CMK (cell line): Measurements from ENCODE around the gene CALB2.
"Not testable (repeated sequence)": the region's sequence is repeated elsewhere in the genome, so short reads cannot be mapped to it uniquely, and the experiment has no call there.

Experiments used
- DNase-seq: peaks from one replicate; pipeline ENCODE4 v3.0.0-alpha.2; 2010; ENCODE audit warnings: low read depth

Gene CALB2

DNA sequence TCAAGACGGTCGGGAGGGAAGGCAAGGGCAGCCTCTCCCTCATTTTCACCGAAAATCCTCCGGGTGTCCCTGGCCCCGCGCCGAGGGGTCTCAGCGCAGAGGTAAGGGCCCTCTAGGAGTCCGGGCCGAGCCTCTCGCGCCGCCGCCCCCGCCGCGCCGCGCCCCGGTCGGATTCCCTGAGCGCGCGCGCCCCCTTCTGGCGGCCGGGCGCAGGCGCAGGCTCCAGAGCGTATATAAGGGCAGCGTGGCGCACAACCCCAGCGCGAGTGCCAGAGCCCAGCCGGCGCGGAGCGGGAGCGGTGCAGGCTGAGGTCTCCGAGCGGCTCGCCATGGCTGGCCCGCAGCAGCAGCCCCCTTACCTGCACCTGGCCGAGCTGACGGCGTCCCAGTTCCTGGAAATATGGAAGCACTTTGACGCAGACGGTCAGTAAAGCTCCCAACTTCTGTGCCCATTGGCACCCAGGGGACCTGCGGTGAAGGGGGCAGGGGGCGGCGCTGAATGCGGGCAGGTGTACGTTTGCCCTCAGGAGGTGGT lies at the start of gene CALB2:
CALB2 (plus strand) TSS at position 260 of the 535 bp plus-strand sequence; CDS start at position 330, 70 bp downstream.
- no peak for DNase-seq

- DNase-seq = peak; percentile 7
Observed at GRCh38 chr16:71311553-71312158, 46.9 kb upstream of the CALB2 start.

- not testable (repeated sequence) for DNase-seq
Observed at GRCh38 chr16:71313591-71313990, 44.9 kb upstream of the CALB2 start.

- DNase-seq = no peak
Observed at GRCh38 chr16:71315269-71315668, 43.3 kb upstream of the CALB2 start.

DNA sequence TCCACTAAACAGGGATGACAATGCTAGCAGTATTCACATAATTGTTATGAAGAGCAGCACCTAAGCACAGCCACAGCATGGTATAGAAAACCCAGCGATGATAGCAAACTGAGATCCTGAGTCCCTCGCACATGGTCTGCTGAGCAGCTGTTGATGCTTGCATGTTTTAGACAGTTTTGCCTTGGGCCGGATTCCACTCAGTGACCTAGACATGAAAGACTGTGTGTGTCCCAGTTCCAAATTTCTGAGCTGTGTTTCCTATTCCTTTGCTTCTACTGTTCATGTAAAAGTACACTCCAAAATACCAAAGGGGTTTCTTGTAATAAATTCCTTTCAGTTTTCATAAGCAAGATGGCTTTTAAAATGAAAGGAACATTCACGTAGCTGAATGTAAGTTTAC lies 38.5 kb upstream of the CALB2 start:
- no peak for DNase-seq

DNA sequence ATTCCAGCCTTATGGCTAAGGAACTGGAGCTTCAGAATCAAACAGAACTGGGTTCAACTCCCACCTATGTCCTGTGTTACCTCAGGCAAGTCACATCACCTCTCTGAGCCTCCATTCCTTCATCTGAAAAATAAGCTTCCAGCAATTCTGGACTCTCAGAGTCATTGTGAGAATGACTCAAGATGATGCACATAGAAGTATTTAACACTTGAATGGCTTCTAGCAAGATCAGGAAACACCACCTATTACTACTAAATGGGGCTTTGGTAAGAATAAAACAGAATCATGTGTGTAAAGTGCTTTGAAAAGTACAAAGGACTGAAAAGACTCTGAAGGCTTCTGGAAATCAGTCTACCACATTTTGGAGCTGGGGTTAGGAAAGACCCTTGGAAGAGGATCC lies 30.8 kb upstream of the CALB2 start:
- no peak for DNase-seq

GRCh38 chr16:71328151-71328550 lies 30.4 kb upstream of the CALB2 start:
- DNase-seq = no peak

GRCh38 chr16:71337631-71338030 lies 20.9 kb upstream of the CALB2 start:
- no peak for DNase-seq

- no peak for DNase-seq
Observed at GRCh38 chr16:71338193-71338592, 20.3 kb upstream of the CALB2 start.

GRCh38 chr16:71338632-71339031 lies 19.9 kb upstream of the CALB2 start:
- DNase-seq = no peak

DNA sequence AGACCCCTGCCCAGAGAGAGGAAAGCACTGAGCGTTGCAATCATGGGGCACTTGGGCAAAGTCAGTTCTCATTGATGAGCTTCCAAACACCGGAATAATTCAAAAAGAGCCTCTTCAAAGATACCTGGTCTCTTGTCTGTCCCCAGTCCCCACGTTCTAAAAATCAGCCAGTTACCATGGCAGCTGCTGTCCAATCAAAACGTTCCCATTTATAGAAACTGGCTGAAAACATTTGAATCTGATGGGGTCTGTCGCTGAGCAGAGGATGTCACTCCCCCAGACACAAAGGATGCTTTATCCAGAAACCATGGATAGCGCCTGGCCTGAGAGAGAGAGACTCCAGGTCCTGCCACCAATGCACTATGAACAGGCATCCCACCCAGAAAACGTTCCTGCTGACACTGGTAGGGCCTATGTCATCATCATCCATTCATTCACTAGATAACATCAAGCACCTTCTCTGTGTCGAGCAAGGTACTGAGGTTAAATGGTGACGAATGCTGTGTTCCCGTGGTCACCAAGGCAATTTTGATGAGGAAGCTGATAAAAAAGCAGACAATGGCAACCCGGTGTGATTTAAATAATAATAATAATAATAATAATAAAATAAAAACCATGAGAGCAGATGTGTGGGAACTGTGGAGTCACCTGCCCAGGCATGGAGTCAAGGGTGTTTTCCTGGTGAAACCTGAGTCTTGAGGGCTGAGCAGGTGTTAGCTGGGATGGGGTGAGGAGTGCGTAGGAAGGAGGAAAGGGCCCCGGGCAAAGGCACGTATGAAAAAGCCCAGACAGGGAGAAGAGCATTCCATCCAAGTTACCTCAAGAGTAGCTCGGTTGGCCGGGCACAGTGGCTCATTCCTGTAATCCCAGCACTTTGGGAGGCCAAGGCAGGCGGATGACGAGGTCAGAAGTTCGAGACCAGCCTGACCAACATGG lies 19.0 kb upstream of the CALB2 start:
- DNase-seq = no peak

- DNase-seq = no peak
Observed at GRCh38 chr16:71340406-71340805, 18.1 kb upstream of the CALB2 start.

GRCh38 chr16:71341881-71342280 lies 16.6 kb upstream of the CALB2 start:
- DNase-seq = no peak

DNA sequence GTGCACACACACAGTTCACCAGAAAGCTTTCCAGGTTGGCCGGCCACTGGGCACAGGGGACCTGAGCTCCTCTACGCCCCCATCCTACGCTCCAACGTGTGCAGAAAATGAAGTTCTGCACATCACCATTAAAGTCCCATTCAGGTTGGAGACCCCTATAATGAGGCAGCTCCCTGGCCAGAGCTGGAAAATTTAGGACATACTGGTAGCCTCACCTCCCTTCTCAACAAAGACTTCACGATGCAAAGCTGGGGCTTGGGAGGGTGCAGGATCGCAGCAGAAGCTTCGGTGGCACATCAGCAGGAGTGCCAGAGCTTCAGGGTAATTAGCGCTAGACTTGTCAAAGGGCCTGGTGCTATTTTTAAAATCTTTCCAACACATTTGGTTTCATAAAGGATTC lies 15.4 kb upstream of the CALB2 start:
- no peak for DNase-seq

DNA sequence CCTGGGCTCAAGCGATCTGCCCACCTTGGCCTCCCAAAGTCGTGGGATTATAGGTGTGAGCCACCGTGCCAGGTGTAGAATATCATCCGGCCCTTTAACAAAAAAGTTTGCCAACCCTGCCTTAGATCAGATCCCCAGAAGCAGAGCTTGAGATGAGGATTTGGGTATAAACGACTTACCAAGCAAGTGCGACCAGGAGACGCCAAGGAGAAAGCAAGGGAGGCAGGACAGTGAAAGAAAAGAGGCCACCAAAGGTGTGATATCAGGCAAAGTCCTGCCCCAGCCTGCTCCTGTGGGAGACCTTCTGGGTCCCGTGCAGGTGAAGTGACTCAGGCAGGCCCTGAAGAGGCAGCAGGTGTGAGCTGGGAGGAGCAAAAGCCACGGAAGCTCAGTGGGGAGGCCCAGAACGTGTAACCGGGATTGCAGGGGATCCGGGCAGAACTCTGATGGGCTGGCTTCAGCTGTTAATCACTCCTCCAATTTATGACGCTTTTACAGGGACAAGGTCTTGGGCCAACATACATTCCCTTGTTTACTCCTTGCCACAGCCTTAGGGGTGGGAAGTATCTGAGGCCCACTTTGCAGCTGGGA lies 14.1 kb upstream of the CALB2 start:
- no peak for DNase-seq

GRCh38 chr16:71345031-71345430 lies 13.5 kb upstream of the CALB2 start:
- DNase-seq = no peak

GRCh38 chr16:71347146-71347545 lies 11.4 kb upstream of the CALB2 start:
- no peak for DNase-seq

GRCh38 chr16:71348262-71349085 lies 10.0 kb upstream of the CALB2 start:
- DNase-seq = no peak

GRCh38 chr16:71350821-71351557 lies 7.5 kb upstream of the CALB2 start:
- DNase-seq = no peak

DNA sequence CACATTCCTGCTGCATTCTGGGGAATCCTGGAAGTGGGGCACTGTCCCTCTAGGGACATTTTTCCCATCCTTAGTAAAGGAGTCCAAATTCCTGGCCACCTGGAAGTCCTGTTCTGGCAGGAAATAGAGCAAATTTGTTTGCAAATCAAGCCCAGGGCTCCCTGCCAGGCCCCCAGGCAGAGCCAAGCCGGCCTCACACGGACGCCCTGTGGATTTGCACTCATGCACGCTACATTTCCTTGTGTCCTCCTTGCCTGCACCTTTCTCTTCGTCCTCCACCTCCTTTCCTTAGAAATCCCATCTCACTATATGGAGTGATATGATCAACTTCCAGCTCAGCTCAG lies 7.0 kb upstream of the CALB2 start:
- DNase-seq = no peak

DNA sequence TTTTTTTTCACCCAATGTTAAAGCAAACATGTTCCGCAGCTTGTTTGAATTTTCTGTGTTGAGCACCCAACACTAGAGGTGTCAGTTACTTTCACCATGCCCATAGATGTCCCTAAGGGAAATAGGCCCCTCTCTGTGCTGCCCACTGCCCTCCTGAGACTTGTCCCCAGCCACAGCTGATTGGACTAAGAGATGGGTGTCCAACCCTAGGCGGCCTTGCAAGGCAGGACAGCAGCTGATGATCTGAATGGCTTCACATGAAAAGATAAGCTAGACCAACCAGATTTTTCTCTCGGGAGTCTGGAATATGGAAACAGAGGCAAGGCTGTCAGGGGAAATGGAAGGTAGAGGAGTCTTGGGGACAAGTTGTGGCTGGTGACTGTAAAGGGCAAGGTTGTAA lies 6.1 kb upstream of the CALB2 start:
- DNase-seq = no peak
